WTC11 (cell line): Measurements from ENCODE around the gene EFHB. TPM values are rescaled to one million over a fixed set of nuclear protein-coding genes. Genes with fewer than 3 reads are reported as not detected.
A peak's percentile ranks its signal among the peaks of the same experiment; 100 is the strongest.

Experiments used
- ATAC-seq: fragments of 200-7000 bp; cut with Tn5 transposase; 2 replicates; pipeline ENCODE4 v1.10.0; 2021; ENCODE audit warnings: mild to moderate bottlenecking, moderate library complexity
- CTCF ChIA-PET: fragments of 300-600 bp; sonication (Branson Sonifier 250); formaldehyde crosslinking; loops from one replicate; lab custom pipeline; 2021; ENCODE audit warnings: antibody characterized with exemption; lab: Charles Lee
- POLR2A ChIA-PET: fragments of 350-600 bp; sonication (Branson Sonifier 250); formaldehyde crosslinking; loops from one replicate; lab custom pipeline; 2021; ENCODE audit warnings: antibody characterized with exemption; lab: Charles Lee
- DNase-seq: peaks from one replicate; pipeline ENCODE4 v3.0.0; 2021; ENCODE audit warnings: low spot score
- H3K27ac Mint-ChIP-seq: 2 replicates; pipeline ENCODE4 v1.8.0; 2021; ENCODE audit warnings: mixed read lengths
- H3K27me3 Mint-ChIP-seq: 2 replicates; pipeline ENCODE4 v1.8.0; 2021; ENCODE audit warnings: low read depth, mild to moderate bottlenecking, moderate library complexity, mixed read lengths
- H3K36me3 Mint-ChIP-seq: 2 replicates; pipeline ENCODE4 v1.8.0; 2021; ENCODE audit warnings: mixed read lengths
- H3K4me1 Mint-ChIP-seq: 2 replicates; pipeline ENCODE4 v1.8.0; 2022; ENCODE audit warnings: mixed read lengths
- H3K4me3 Mint-ChIP-seq: 2 replicates; pipeline ENCODE4 v1.8.0; 2021; ENCODE audit warnings: mild to moderate bottlenecking, moderate library complexity, mixed read lengths
- H3K9me3 Mint-ChIP-seq: 2 replicates; pipeline ENCODE4 v1.8.0; 2021; ENCODE audit warnings: mixed read lengths
- ATF6 ChIP-seq: sonication (generic); formaldehyde crosslinking; IDR thresholded peaks from 2 replicates; pipeline ENCODE4 v1.8.1; 2023; ENCODE audit warnings: mild to moderate bottlenecking, missing genetic modification reagents
- E2F5 ChIP-seq: sonication (generic); formaldehyde crosslinking; IDR thresholded peaks from 2 replicates; pipeline ENCODE4 v1.8.1; 2022; ENCODE audit warnings: mild to moderate bottlenecking, moderate library complexity, missing genetic modification reagents
- ESRRA ChIP-seq: sonication (generic); formaldehyde crosslinking; IDR thresholded peaks from 2 replicates; pipeline ENCODE4 v1.8.1; 2022; ENCODE audit warnings: mild to moderate bottlenecking, missing genetic modification reagents, borderline replicate concordance
- ETV6 ChIP-seq: sonication (generic); formaldehyde crosslinking; IDR thresholded peaks from 2 replicates; pipeline ENCODE4 v1.8.1; 2022; ENCODE audit warnings: mild to moderate bottlenecking, missing genetic modification reagents
- FOXJ3 ChIP-seq: sonication (generic); formaldehyde crosslinking; IDR thresholded peaks from 2 replicates; pipeline ENCODE4 v1.9.0; 2021; ENCODE audit warnings: missing genetic modification reagents, mild to moderate bottlenecking, borderline replicate concordance
- FOXK1 ChIP-seq: sonication (generic); formaldehyde crosslinking; IDR thresholded peaks from 2 replicates; pipeline ENCODE4 v1.8.0; 2022; ENCODE audit warnings: mild to moderate bottlenecking, moderate library complexity, missing genetic modification reagents
- GABPB1 ChIP-seq: sonication (generic); formaldehyde crosslinking; IDR thresholded peaks from 2 replicates; pipeline ENCODE4 v1.8.1; 2023; ENCODE audit warnings: mild to moderate bottlenecking, missing genetic modification reagents
- JAZF1 ChIP-seq: fragments of 250-450 bp; sonication (Bioruptor Pico); IDR thresholded peaks from 2 replicates; pipeline ENCODE4 v1.9.0; 2021; ENCODE audit warnings: moderate library complexity, mild to moderate bottlenecking, inconsistent platforms
- KAT7 ChIP-seq: sonication (generic); formaldehyde crosslinking; IDR thresholded peaks from 2 replicates; pipeline ENCODE4 v1.8.1; 2023; ENCODE audit warnings: missing genetic modification reagents, mild to moderate bottlenecking, borderline replicate concordance
- PRRX2 ChIP-seq: fragments of 250-450 bp; sonication (Bioruptor Pico); IDR thresholded peaks from 2 replicates; pipeline ENCODE4 v1.8.0; 2021; ENCODE audit warnings: mild to moderate bottlenecking
- RELA ChIP-seq: sonication (generic); formaldehyde crosslinking; IDR thresholded peaks from 2 replicates; pipeline ENCODE4 v1.8.1; 2022; ENCODE audit warnings: missing genetic modification reagents, mild to moderate bottlenecking, borderline replicate concordance
- SOX15 ChIP-seq: fragments of 250-450 bp; sonication (Bioruptor Pico); IDR thresholded peaks from 2 replicates; pipeline ENCODE4 v1.9.0; 2021; ENCODE audit warnings: mild to moderate bottlenecking
- TEAD4 ChIP-seq: sonication (generic); formaldehyde crosslinking; IDR thresholded peaks from 2 replicates; pipeline ENCODE4 v1.8.0; 2022; ENCODE audit warnings: mild to moderate bottlenecking, missing genetic modification reagents
- USF1 ChIP-seq: sonication (generic); formaldehyde crosslinking; IDR thresholded peaks from 2 replicates; pipeline ENCODE4 v1.8.0; 2022; ENCODE audit warnings: mild to moderate bottlenecking, missing genetic modification reagents
- ZMAT4 ChIP-seq: fragments of 250-450 bp; sonication (Bioruptor Pico); IDR thresholded peaks from 2 replicates; pipeline ENCODE4 v1.9.0; 2021; ENCODE audit warnings: mild to moderate bottlenecking
- ZNF532 ChIP-seq: fragments of 250-450 bp; sonication (Bioruptor Pico); IDR thresholded peaks from 2 replicates; pipeline ENCODE4 v1.9.0; 2021; ENCODE audit warnings: mild to moderate bottlenecking, borderline replicate concordance
- ZNF671 ChIP-seq: fragments of 250-450 bp; sonication (Bioruptor Pico); IDR thresholded peaks from 2 replicates; pipeline ENCODE4 v1.8.0; 2021; ENCODE audit warnings: mild to moderate bottlenecking
- total RNA-seq: library from RNA; stranded (reverse); gene quantifications from 3 replicates; pipeline ENCODE4 v1.2.3, GENCODE V29; 2021
- TF ChIP-seq, protein P1 (sequence below): sonication (generic); formaldehyde crosslinking; IDR thresholded peaks from 2 replicates; pipeline ENCODE4 v1.8.0; 2023; ENCODE audit warnings: missing genetic modification reagents, mild to moderate bottlenecking, borderline replicate concordance
- TF ChIP-seq, protein P2 (sequence below): sonication (generic); formaldehyde crosslinking; IDR thresholded peaks from 2 replicates; pipeline ENCODE4 v1.8.0; 2023; ENCODE audit warnings: mild to moderate bottlenecking, missing genetic modification reagents

EFHB gene
- total RNA-seq, 1 experiment from 2014 or later = 0.85 TPM

GRCh38 chr3:19947549-19948225 lies 13.7 kb upstream of the EFHB start (continued):
- no peak for TF ChIP-seq SOX15 (CRISPR knock-in tag)
- TF ChIP-seq ETV6 = 0 out of 2 replicates have a peak, but pooled peaks have one; percentile 36
- TF ChIP-seq KAT7 (CRISPR knock-in tag) = no peak
- TF ChIP-seq ATF6 (CRISPR knock-in tag) = no peak
- no peak for TF ChIP-seq ZNF532 (CRISPR knock-in tag)
- TF ChIP-seq USF1 = no peak
- TF ChIP-seq, protein P1, sequence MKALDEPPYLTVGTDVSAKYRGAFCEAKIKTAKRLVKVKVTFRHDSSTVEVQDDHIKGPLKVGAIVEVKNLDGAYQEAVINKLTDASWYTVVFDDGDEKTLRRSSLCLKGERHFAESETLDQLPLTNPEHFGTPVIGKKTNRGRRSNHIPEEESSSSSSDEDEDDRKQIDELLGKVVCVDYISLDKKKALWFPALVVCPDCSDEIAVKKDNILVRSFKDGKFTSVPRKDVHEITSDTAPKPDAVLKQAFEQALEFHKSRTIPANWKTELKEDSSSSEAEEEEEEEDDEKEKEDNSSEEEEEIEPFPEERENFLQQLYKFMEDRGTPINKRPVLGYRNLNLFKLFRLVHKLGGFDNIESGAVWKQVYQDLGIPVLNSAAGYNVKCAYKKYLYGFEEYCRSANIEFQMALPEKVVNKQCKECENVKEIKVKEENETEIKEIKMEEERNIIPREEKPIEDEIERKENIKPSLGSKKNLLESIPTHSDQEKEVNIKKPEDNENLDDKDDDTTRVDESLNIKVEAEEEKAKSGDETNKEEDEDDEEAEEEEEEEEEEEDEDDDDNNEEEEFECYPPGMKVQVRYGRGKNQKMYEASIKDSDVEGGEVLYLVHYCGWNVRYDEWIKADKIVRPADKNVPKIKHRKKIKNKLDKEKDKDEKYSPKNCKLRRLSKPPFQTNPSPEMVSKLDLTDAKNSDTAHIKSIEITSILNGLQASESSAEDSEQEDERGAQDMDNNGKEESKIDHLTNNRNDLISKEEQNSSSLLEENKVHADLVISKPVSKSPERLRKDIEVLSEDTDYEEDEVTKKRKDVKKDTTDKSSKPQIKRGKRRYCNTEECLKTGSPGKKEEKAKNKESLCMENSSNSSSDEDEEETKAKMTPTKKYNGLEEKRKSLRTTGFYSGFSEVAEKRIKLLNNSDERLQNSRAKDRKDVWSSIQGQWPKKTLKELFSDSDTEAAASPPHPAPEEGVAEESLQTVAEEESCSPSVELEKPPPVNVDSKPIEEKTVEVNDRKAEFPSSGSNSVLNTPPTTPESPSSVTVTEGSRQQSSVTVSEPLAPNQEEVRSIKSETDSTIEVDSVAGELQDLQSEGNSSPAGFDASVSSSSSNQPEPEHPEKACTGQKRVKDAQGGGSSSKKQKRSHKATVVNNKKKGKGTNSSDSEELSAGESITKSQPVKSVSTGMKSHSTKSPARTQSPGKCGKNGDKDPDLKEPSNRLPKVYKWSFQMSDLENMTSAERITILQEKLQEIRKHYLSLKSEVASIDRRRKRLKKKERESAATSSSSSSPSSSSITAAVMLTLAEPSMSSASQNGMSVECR = peak; percentile 75; the same call in 1 of the 2 replicates
- 0 out of 2 replicates have a peak, but pooled peaks have one; percentile 7 for TF ChIP-seq FOXK1

DNA sequence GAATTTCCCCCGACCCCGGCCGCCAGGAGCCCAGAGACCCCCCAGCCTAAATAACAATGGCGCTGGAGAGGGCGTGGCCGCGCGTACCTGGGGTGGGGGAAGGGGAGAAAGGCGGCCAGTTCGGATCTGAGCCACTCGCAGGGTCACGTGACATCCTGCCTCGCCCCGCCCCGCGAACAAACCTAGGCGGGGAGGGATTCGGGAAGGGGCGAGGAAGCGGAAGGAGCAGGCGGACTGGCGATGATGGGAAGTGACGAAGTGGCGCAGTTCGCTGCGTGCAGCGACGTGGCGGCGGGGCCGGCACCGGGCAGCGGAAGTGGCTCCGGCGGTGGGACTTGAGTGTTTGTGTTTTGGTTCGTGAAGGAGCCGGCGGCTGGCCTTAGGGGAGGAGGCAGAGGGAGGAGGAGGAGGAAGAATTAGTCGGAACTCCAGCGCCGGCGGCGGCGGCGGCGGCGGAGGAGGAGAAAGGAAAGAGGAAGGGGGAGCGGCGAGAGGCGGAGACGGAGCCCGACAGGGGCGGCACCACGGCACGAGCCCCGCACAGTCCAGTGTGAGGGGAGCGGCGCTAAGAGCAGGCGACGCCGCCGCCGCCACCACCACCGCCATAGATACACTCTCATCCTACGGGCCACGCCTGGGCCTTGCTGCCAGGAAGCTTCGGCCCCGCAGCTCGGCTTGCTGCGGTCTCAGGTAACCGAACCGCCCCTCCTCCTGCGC lies 13.0 kb upstream of the EFHB start, which contains the start of gene RAB5A:
RAB5A (plus strand) TSS at position 266 of the 717 bp plus-strand sequence. CDS start 3,802 bp downstream, outside the sequence.
- Mint-ChIP-seq H3K9me3 (peaks cover 10% of the 10 kb centered on the region), H3K27me3 (no peaks in the 10 kb centered on the region), H3K36me3 (peaks cover 18% of the 10 kb centered on the region), H3K4me3 (peak within 1 kb of the TSS; percentile 99), H3K27ac (peak within 1 kb of the TSS; percentile 100), H3K4me1 (peaks cover 39% of the 10 kb centered on the region)
- DNase-seq = peak; percentile 97
- peak; percentile 90 for ATAC-seq
- ChIA-PET CTCF (no interaction called here), POLR2A (interaction anchor here (1.0 to 1.7 kb wide), 3 partner anchors 10 to 239 kb away, joined by 3 to 7 read pairs (median 5); partner anchors contain the start of genes KAT2B and SGO1)
- TF ChIP-seq FOXJ3 (CRISPR knock-in tag) (no peak), ZMAT4 (CRISPR knock-in tag) (no peak), E2F5 (peak; percentile 66; the same call in 1 of the 2 replicates), ESRRA (0 out of 2 replicates have a peak, but pooled peaks have one; percentile 47), GABPB1 (CRISPR knock-in tag) (0 out of 2 replicates have a peak, but pooled peaks have one; percentile 38), ZNF671 (CRISPR knock-in tag) (0 out of 2 replicates have a peak, but pooled peaks have one; percentile 45), RELA (CRISPR knock-in tag) (no peak), JAZF1 (CRISPR knock-in tag) (no peak), TEAD4 (CRISPR knock-in tag) (no peak), PRRX2 (CRISPR knock-in tag) (0 out of 2 replicates have a peak, but pooled peaks have one; percentile 33)
- TF ChIP-seq, protein P2, sequence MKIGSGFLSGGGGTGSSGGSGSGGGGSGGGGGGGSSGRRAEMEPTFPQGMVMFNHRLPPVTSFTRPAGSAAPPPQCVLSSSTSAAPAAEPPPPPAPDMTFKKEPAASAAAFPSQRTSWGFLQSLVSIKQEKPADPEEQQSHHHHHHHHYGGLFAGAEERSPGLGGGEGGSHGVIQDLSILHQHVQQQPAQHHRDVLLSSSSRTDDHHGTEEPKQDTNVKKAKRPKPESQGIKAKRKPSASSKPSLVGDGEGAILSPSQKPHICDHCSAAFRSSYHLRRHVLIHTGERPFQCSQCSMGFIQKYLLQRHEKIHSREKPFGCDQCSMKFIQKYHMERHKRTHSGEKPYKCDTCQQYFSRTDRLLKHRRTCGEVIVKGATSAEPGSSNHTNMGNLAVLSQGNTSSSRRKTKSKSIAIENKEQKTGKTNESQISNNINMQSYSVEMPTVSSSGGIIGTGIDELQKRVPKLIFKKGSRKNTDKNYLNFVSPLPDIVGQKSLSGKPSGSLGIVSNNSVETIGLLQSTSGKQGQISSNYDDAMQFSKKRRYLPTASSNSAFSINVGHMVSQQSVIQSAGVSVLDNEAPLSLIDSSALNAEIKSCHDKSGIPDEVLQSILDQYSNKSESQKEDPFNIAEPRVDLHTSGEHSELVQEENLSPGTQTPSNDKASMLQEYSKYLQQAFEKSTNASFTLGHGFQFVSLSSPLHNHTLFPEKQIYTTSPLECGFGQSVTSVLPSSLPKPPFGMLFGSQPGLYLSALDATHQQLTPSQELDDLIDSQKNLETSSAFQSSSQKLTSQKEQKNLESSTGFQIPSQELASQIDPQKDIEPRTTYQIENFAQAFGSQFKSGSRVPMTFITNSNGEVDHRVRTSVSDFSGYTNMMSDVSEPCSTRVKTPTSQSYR (CRISPR knock-in tag) = peak; percentile 95
